DMS53 treated with DMSO at 0.1 percent for 48 hours (cell line): ENCODE data around the gene ARHGAP15.

Experiments used
- DNase-seq: peaks from one replicate; lab custom pipeline; 2025; ENCODE audit not compliant: unreplicated experiment; lab: John Stamatoyannopoulos, UW

ARHGAP15 gene

DNA sequence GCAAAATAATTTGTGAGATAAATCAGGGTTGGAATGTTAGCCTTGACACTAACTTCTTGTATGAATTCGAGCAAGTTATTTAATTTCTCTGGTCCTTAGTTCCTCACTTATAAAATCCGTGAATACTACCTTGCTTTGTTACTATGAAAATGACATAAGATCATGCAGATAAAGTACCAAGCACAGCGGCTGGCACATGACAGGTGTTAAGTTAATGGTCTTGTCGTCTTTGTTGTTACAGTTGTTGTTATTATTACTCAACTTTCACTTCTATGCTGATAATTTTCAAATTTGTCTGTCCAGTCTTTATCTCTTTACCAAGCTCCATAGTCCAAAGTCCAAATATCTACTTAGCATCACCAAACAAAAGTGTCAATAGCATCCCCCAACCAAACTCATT lies 482.1 kb downstream of the ARHGAP15 start:
- no peak for DNase-seq

DNA sequence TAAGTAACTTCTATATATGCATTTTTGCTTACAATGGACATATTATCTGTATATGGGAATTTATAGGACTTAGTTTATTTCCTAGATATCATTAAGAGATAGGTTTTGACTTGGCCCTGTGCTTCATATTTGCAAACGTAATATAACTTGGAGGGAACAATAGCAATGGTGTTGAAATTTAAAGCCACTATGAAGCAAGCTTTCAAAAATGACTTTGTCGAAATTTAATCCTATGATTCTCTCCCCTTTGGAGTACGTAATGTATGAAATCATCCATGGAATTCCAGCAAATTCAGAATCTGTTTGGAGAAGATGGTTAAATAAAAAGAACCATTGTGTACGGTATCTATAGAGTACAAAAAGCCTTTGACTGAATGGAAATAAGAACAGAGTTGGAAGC lies 486.3 kb downstream of the ARHGAP15 start:
- no peak for DNase-seq

DNA sequence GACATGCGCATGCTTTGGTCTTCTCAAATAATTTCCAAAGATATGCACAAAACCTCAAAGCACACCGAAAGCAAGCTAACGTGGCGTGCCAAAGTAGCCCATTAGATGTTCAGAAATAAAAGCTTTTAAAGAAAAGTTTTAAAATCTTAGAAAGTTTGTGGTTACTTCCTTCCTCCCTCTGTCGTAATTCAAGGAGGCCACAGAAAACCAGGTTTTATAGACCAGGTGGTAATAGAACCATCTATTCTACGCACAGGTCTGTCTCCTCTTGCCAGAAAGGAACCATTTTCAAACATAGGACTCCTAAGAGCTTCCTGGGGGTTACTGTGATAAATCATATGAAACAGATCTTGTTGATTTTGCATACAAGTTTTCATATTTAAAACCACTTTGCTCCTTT lies 487.2 kb downstream of the ARHGAP15 start:
- DNase-seq, result no peak

DNA sequence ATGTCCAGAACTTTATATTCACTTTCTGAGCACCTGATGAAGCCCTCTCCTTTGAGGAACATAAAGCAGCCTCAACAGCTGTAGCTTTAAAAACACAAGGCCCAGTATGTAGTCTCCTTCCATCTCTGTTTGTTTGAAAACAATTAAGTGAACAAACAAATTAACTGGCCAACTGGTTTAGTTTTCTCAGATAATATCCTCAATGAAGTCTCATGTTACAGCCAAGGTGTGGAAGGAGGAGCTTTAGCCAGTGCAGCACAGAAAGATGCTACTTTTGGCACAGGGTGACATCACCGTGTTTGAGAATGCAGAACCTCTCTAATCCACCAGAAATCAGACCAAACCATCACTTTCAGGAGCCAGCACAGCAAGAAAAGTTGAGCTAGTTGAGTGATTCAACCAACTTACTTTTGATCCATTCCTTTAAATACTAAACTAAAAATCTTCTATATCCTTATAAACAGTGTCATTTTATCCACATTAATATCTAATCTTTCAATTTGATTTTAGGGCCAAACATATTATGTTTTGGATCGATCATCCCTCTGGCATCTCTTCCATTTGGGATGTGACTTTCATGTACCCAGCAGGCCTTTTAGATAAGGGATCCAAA lies 488.7 kb downstream of the ARHGAP15 start:
- no peak for DNase-seq

DNA sequence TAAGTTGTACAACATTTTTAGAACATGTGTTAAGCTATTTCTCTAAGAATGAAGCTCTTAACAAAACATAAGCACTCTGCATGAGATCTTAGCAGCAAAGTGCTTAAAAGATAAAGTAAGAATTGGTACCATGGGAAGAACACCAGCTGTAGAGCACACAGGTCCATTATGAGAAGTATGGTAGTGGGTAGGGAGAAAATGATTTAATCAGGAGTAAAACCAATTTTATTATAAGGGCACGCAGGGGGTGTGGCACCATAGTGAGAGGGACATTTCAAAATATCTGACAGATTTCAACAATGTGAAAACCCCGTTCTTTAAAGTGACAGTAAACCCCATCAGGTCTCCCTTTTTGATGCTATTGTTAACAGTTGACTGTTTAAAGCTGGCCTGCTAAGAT lies 492.9 kb downstream of the ARHGAP15 start:
- DNase-seq, result no peak

DNA sequence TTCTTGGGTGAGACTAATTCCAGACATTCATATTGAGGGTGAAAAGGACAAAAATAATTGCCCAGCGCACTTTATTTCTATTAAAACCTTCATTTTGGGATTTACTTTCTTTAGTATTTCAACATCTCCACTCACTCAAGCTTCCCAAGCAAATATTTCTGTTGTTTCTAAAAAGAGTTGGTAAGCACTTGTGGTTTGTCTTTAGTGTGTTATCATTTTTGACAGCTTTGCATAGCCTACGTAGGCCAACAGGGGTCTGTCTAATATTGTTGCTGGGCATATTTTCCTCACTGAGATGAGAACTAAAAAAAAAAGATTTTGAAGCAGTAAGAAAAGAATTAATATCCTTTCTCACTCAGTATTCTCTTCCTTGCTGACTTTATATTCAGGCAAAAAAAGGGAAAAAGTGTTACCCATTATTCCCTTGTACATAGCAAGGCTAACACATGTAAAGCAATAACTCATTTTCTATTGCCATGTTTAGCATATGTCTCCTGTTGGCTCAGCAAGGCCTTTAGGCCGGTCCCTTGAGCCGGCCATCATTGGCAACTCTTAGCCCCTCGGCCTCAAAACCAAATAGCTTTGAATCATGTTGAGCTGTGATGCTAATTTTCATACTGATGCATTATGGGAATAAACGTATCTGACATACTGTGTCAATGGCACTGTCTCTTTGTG lies 494.2 kb downstream of the ARHGAP15 start:
- DNase-seq, result no peak

DNA sequence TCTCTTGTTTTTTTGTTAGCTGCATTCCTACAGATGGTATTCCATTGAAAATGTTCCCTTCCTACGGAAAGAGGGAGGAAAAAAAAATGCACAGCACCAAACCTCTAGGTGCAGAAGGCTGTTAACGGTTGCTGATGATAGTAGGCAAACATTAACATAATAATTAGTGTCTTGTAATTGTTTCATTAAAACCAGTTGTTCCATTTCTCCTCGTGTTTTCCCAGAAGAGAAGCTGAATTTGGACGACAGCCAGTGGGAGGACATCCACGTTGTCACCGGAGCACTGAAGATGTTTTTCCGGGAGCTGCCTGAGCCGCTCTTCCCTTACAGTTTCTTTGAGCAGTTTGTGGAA lies 494.7 kb downstream of the ARHGAP15 start:
- DNase-seq, result no peak

DNA sequence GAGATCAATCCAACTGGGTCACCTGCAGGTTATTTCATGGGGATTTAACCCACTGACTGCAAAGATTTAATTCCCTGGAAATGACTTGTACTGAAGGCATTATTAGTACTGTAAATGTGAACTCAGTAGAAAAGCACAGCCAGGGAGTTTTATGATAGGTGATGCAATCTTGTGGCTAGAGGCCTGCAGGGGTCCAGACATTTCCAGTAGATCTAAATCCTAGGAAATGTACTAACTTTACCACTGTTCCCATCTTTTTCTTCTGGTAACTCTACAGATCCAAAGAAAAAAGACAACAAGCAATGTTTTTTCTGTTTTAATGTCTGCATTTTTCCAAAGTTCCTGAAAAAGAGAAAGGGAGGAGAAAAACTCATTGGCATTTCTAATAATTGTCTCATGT lies 500.1 kb downstream of the ARHGAP15 start:
- no peak for DNase-seq

DNA sequence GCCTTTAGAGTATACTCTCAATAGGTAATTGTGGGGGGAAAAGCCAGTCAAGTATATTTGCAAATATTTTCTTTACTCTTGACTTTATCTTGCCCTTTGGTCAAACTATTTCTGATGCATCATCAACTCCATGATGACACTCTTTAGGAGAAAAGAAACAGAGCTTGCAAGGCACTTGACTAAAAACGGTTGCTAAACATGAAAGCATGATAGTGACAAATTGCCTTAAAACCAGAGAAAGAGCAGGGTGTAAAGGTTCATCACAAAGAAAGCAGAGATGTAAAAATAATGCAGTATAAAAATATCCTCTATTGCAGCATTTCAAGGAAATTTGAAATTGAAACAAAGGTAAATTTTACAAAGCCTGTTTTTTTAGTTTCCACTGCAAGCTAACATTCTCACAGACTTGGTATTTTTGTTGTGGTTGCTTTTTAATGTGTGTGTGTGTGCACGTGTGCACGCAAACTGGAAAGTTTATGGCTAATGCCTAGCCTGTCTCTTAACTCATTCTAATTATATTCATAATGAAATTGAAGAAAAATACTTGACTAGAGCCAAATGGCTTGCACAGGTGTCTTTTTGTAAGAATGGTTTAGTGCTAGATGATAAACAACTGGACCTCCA lies 503.6 kb downstream of the ARHGAP15 start:
- peak; percentile 51 for DNase-seq

DNA sequence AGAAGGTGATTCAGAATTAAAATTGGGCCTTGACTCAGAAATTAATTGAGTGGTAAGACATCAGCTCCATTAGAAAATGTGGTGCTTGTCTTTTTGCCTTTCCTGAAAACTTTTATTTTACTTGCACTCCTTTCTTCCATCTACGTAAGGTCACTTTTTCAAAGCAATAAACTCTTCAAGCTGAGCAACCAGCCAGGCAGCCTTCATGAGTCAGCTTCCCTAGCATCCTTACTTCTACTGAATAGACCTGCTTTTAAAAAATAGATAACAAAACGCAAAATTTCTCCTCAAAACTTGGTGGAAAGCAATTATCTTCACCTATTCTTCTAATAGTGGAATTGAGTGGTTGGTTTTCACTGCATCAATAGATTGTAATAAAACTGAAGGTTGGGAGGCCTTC lies 504.2 kb downstream of the ARHGAP15 start:
- DNase-seq, result no peak

DNA sequence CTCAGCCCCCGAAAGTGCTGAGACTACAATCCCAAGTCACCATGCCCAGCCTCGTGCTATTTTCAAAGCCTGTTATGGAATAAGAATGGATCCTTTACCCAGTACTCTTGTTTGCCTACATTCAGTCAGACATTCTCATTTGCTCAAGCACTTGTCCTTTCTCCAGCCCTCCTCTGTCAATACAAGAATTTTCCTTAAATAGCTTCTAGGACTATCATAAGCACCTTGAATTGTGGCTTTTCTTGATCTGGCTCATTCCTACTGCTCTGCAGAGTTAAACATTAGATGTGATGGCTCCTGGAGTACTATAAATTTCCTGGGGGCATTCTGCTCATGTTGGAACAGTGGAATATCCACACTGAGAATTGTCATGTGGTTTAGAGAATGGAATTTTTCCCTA lies 506.1 kb downstream of the ARHGAP15 start:
- no peak for DNase-seq

DNA sequence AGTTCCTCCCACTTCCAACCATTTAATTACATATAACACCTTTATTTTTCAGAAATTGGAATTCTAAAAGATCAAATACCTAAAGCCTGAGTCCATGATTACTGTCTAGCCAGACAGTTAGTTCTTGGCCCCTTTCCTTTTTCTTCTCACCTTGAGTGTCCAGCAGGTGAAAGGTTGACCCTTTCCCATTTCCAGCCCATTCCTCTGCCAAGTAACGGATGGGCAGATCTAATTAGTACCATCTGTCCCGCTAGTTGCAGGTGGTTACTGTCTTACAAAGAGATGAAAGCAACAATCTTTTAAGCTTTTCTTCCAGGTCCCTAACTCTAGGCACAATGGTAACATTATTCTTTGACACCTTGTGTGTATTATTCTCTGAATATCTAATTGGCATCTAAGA lies 506.7 kb downstream of the ARHGAP15 start:
- DNase-seq, result no peak

DNA sequence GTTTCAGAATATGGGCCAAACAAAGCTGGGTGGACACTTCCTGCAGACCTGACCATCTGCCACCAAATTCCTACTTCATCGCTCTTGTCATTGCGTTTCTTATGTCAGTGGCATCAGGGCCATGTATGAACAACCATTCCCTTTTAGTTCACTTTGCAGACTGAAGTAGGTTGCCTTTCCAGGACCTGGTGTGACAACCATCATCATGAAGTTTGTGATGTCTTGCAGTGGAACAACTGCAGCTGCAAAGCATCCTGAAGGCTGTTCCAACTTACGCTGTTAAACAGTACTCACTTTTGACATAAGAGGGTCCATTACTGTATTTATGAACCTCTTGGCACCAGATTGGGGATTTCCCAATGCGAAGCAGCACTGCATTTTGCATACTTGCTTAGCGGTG lies 511.6 kb downstream of the ARHGAP15 start:
- DNase-seq, result no peak

DNA sequence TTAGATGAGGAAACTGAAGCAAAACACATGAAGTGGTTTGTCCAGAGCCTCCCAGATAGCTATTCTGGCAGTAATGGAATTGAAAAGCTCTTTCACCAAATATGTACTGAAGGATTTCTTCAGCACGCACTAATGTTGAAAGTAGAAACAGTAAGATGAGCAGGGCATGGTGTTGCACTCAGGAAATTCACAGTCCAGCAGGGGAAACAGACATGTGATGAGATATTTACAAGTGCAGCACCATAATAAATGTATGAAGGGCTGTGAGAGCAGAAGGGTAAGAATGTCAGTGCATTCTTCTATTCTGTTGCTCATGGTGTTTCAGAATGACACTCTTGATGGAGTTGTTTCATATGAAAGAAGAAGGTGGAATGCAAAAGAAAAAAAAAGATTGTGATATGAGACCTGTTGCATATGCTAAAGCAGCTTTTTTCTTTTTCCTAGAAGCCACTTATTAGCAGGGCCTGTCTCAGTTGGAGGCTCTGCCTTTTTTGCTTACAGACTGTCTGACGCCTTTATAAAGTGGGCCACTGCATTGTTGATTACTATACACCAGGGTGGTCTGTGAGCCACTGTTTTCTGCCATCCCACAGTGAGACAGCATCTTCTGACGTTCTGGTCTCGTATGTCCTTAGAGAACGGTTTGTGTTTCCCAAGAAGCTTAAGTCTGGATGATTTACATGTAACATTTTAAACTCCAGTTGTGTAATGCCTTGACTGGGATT lies 516.9 kb downstream of the ARHGAP15 start:
- no peak for DNase-seq

DNA sequence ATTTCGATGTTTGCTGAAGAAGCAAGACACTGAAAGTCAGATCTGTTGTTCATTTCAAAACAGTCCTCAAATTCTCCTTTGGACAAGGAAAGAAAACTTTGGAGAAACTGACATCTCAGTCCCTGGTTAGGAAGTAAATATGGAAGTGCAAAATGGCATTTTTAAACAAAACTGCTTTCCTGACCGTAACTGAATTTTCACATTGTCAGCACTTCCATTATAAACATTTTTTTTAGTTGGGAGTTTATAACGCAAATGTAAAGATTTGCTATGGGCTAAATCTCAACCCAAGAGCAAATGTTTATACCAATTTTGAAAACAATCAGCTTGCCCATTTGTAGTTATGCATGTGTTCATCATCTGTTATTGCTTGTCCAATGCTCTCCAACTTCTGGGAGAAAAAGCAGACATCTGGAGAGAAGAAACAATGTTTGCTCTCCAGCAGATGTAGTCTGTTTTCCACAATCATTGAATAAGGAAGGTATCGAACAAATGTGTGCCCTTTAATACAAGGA lies 520.1 kb downstream of the ARHGAP15 start:
- DNase-seq, result no peak

DNA sequence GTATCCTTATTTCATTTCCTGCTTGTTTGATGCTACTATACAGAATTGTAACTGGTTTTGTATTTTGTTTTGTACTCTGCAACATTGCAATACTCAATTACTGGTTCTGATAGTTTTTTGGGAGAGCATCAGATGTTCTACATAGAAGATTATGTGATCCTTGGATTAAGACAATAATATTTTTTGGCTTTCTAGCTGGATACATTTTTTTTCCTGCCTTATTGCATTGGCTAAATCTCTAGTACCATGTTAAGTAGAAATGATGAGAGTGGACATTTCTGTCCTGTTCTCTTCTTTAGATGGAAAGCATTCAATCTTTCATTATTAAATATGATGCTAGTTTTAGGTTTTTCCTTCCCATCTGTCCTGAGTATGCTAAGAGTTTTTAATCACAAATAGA lies 523.5 kb downstream of the ARHGAP15 start:
- no peak for DNase-seq

DNA sequence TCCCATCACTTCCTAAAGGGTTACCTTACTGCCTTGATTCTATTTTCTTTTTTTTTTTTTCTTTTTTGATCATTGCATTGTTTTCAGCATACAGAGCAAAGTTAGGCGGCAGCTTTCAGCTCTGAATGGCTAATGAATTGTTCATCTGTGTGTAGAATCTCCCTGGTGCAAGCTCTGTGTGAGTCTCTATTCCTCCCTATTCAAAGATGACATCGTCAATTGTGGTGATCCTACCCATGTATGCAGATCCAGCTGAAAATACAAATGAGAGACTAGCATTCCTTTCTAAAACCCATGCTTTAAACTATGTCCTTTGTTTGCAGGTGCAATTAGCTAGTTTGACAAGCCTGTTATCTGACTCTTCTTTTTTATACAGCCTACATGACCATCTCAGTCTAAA lies 539.0 kb downstream of the ARHGAP15 start:
- DNase-seq, result no peak

DNA sequence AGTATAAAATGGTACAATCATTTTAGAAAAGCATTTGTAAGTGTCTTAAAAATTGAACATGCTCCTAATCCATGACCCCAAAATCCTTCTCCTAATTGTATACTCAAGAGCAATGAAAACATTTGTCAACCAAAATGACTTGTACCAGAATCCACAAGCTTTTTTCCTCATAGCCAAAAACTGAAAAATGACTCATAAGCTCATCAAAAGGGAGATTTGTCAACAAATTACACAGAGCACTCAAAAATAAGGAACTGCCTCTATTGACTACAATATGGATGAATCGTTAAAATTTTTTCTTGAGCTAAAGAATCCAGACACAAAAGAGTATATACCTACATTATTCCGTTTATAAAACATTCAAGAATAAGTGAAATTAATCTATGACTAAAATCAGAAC lies 544.8 kb downstream of the ARHGAP15 start:
- DNase-seq, result no peak

DNA sequence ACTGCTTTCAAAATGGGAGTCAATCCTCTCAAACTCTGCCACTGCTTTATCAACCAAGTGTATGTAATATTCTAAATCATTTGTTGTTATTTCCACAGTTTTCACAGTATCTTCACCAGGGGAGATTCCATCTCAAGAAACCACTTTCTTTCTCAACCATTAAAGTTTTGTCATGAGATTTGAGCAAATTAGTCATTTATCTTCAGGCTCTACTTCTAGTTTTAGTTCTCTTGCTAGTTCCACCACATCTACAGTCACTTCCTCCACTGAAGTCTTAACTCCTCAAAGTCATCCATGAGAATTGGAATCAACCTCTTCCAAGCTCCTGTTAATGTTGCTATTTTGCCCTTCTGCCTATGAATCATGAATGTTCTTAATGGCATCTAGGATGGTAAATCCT lies 545.8 kb downstream of the ARHGAP15 start:
- DNase-seq, result no peak

DNA sequence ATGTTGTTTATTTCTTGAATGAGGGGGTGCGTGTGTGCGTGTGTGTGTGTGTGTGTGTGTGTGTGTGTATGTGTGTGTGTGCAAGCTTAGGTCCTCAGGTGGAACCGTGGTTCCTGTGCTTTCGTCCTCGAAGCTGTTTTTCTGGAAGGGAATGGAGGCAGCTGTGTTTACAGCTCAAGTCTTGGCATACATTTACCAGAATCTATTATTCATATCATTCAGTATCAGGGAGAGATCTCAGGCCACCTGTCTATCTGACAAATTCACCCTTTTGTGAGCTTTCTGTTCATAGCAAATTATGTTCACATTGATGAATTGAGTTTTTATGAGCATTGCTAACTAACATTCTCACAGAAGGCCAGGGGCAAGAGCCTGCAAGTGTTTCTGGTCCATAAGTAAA lies 550.4 kb downstream of the ARHGAP15 start:
- DNase-seq, result peak; percentile 25

DNA sequence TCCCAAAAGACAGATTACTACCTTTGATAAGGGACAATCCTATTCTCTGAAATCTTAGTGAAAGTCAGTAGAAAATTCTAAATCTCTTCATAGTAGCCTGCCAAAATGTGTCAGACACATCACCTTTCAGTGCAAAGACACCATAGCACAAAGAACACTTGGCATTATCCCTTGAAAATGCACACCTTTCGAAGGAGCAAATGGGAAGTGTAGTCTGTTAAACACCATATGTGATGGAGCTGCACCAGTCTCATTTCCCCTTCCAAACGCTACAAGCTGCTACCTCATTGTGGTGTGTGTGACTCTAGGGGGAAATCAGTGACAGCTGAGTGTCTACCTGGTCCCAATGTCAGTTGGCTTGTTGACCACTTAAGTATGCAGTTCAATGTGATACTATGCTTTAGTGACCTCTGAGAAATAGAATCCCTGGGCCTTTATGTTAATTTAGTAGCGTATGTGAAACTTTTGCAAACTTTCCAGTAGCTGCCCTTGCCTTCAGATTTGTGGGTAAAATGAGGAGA lies 551.7 kb downstream of the ARHGAP15 start:
- DNase-seq, result no peak
